Endothelial cell (in vitro differentiated cells): ENCODE measurements around the gene POU5F1. TPM values are rescaled to one million over a fixed set of nuclear protein-coding genes. Genes with fewer than 3 reads are reported as not detected.
A peak's percentile ranks its signal among the peaks of the same experiment; 100 is the strongest.

ENCODE experiments used
- DNase-seq: peaks from one replicate; pipeline ENCODE4 v3.0.0; 2021; ENCODE audit warnings: low spot score
- H3K27ac Mint-ChIP-seq: one replicate; pipeline ENCODE4 v1.8.0; 2021; ENCODE audit warnings: mixed read lengths, inconsistent platforms; ENCODE audit not compliant: unreplicated experiment
- H3K27me3 Mint-ChIP-seq: one replicate; pipeline ENCODE4 v1.8.0; 2021; ENCODE audit warnings: mild to moderate bottlenecking, moderate library complexity, mixed read lengths, inconsistent platforms; ENCODE audit not compliant: unreplicated experiment
- H3K36me3 Mint-ChIP-seq: one replicate; pipeline ENCODE4 v1.8.0; 2021; ENCODE audit warnings: mild to moderate bottlenecking, low read depth, mixed read lengths, inconsistent platforms; ENCODE audit not compliant: unreplicated experiment
- H3K4me1 Mint-ChIP-seq: one replicate; pipeline ENCODE4 v1.8.0; 2021; ENCODE audit warnings: mild to moderate bottlenecking, mixed read lengths, inconsistent platforms; ENCODE audit not compliant: unreplicated experiment
- H3K4me3 Mint-ChIP-seq: one replicate; pipeline ENCODE4 v1.8.0; 2021; ENCODE audit warnings: mild to moderate bottlenecking, mixed read lengths, inconsistent platforms; ENCODE audit not compliant: unreplicated experiment
- H3K9me3 Mint-ChIP-seq: one replicate; pipeline ENCODE4 v1.8.0; 2021; ENCODE audit warnings: mixed read lengths, inconsistent platforms; ENCODE audit not compliant: unreplicated experiment
- CTCF ChIP-seq: fragments of 200-600 bp; sonication (generic); IDR thresholded peaks from one replicate; pipeline ENCODE4 v1.5.0; 2021; ENCODE audit warnings: antibody characterized with exemption; ENCODE audit not compliant: unreplicated experiment
- total RNA-seq: library from RNA; stranded (reverse); fragmentation: NEBNext Ultra II Directional; extraction: Animal tissue kit (Norgen Biotek cat#: 25700); gene quantifications from one replicate; pipeline ENCODE4 v1.2.1, GENCODE V29; 2021; ENCODE audit not compliant: unreplicated experiment

POU5F1 gene
- total RNA-seq, 1 donor from 2014 or later = 88.7 TPM

- Mint-ChIP-seq H3K4me3 (no peak overlapping the region), H3K27ac (no peak overlapping the region), H3K9me3 (no peaks in the 10 kb centered on the region), H3K27me3 (peaks cover 2% of the 10 kb centered on the region), H3K36me3 (no peaks in the 10 kb centered on the region), H3K4me1 (peaks cover 15% of the 10 kb centered on the region)
- DNase-seq = no peak
- TF ChIP-seq CTCF = no peak
These were observed 39.6 kb upstream of the POU5F1 start for GRCh38 chr6:31210123-31210522.

- Mint-ChIP-seq H3K4me1 (peaks cover 16% of the 10 kb centered on the region), H3K9me3 (no peaks in the 10 kb centered on the region), H3K4me3 (no peak overlapping the region), H3K27me3 (peaks cover 2% of the 10 kb centered on the region), H3K27ac (no peak overlapping the region), H3K36me3 (no peaks in the 10 kb centered on the region)
- no peak for TF ChIP-seq CTCF
- no peak for DNase-seq
These were observed 38.7 kb upstream of the POU5F1 start for GRCh38 chr6:31209137-31209536.

- H3K27ac Mint-ChIP-seq = no peak overlapping the region
- H3K4me1 Mint-ChIP-seq = peaks cover 22% of the 10 kb centered on the region
These were observed 38.0 kb upstream of the POU5F1 start for GRCh38 chr6:31208506-31208905.

GRCh38 chr6:31205638-31206037 lies 35.2 kb upstream of the POU5F1 start:
- Mint-ChIP-seq H3K27me3 (peaks cover 2% of the 10 kb centered on the region), H3K9me3 (no peaks in the 10 kb centered on the region), H3K4me3 (no peak overlapping the region), H3K36me3 (no peaks in the 10 kb centered on the region), H3K4me1 (peaks cover 23% of the 10 kb centered on the region), H3K27ac (peak overlapping the region; percentile 34)
- TF ChIP-seq CTCF = no peak
- DNase-seq = no peak

More at GRCh38 chr6:31208506-31208905, 38.0 kb upstream of the POU5F1 start:
- no peaks in the 10 kb centered on the region for H3K9me3 Mint-ChIP-seq
- no peaks in the 10 kb centered on the region for H3K36me3 Mint-ChIP-seq
- no peak for TF ChIP-seq CTCF
- peaks cover 2% of the 10 kb centered on the region for H3K27me3 Mint-ChIP-seq
- no peak for DNase-seq
- H3K4me3 Mint-ChIP-seq = no peak overlapping the region

- no peak for TF ChIP-seq CTCF
- no peak for DNase-seq
- Mint-ChIP-seq H3K27me3 (peaks cover 2% of the 10 kb centered on the region), H3K36me3 (no peaks in the 10 kb centered on the region), H3K4me1 (peaks cover 21% of the 10 kb centered on the region), H3K4me3 (no peak overlapping the region), H3K27ac (peak overlapping the region; percentile 36), H3K9me3 (no peaks in the 10 kb centered on the region)
These were observed 34.3 kb upstream of the POU5F1 start for GRCh38 chr6:31204751-31205145.
